Subcutaneous abdominal adipose tissue (tissue), 5 donors: ENCODE results near the gene PHC2.
A peak's percentile ranks its signal among the peaks of the same experiment; 100 is the strongest.

Experiments used
- H3K27ac ChIP-seq: one replicate; pipeline ENCODE4 v1.7.0; 2013; ENCODE audit warnings: low read depth, mild to moderate bottlenecking, inconsistent platforms, low read length, moderate library complexity
- H3K27me3 ChIP-seq, 5 donors: one replicate each; pipeline ENCODE4 v1.7.0; 2013; ENCODE audit warnings: low read length in 5 of 5, inconsistent platforms in 1 of 5; ENCODE audit not compliant: control insufficient read depth in 5 of 5, insufficient read depth in 4 of 5
- H3K36me3 ChIP-seq, 5 donors: one replicate each; pipeline ENCODE4 v1.7.0; 2013; ENCODE audit warnings: low read length in 5 of 5; ENCODE audit not compliant: control insufficient read depth in 5 of 5, insufficient read depth in 5 of 5
- H3K4me1 ChIP-seq, 5 donors: one replicate each; pipeline ENCODE4 v1.7.0; 2013; ENCODE audit warnings: low read length in 5 of 5, mild to moderate bottlenecking in 3 of 5, moderate library complexity in 1 of 5; ENCODE audit not compliant: control insufficient read depth in 5 of 5, insufficient read depth in 5 of 5
- H3K4me3 ChIP-seq, 5 donors: one replicate each; pipeline ENCODE4 v1.7.0; 2013; ENCODE audit warnings: low read length in 5 of 5, low read depth in 1 of 5
- H3K9ac ChIP-seq, 5 donors: one replicate each; pipeline ENCODE4 v1.7.0; 2013; ENCODE audit warnings: low read length in 5 of 5, mild to moderate bottlenecking in 4 of 5, moderate library complexity in 3 of 5
- H3K9me3 ChIP-seq, 5 donors: one replicate each; pipeline ENCODE4 v1.7.0; 2013; ENCODE audit warnings: low read length in 5 of 5; ENCODE audit not compliant: control insufficient read depth in 5 of 5
- donor health status: healthy.
- donor health status: healthy.
- donor health status: healthy.
- donor health status: healthy.
- donor health status: healthy.

The PHC2 gene

GRCh38 chr1:33425900-33426299 lies 5.0 kb downstream of the PHC2 start:
- no peak overlapping the region for H3K4me3 ChIP-seq

DNA sequence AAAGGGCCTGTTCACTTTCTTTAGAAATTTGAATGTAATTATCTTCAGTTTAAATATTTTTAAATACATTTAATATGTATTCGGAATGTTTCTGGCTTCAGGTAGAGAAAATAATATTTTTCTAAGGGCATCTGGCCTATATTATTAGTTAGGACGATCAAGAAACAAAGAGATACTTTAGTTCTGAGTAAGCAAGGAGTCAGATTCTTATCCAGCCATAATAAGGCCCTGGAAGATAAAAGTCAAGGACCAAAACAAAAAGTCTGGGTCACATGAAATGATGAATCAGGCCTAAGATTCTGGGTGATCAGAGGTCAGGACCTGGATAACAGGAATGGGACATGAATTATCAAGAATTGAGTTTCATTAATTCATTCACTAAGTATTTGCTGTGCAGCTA lies 6.3 kb downstream of the PHC2 start:
- Histone ChIP-seq H3K4me3 (no peak overlapping the region), H3K36me3 (no peaks in the 10 kb centered on the region), H3K9me3 (no peaks in the 10 kb centered on the region), H3K27ac (no peak overlapping the region), H3K27me3 (no peaks in the 10 kb centered on the region), H3K4me1 (peaks cover 0 to 26% (median 6%) of the 10 kb centered on the region in 5 donors), H3K9ac (no peak overlapping the region)

More at GRCh38 chr1:33425900-33426299, 5.0 kb downstream of the PHC2 start:
- Histone ChIP-seq H3K27ac (no peak overlapping the region), H3K36me3 (no peaks in the 10 kb centered on the region), H3K9ac (no peak overlapping the region), H3K27me3 (no peaks in the 10 kb centered on the region), H3K9me3 (no peaks in the 10 kb centered on the region), H3K4me1 (peaks cover 0 to 30% (median 13%) of the 10 kb centered on the region in 5 donors)

GRCh38 chr1:33424205-33424604 lies 6.7 kb downstream of the PHC2 start:
- Histone ChIP-seq H3K9ac (no peak overlapping the region), H3K27ac (no peak overlapping the region), H3K27me3 (no peaks in the 10 kb centered on the region), H3K9me3 (no peaks in the 10 kb centered on the region), H3K4me3 (no peak overlapping the region), H3K4me1 (peaks cover 0 to 22% (median 5%) of the 10 kb centered on the region in 5 donors), H3K36me3 (no peaks in the 10 kb centered on the region)

GRCh38 chr1:33420870-33421775 lies 9.8 kb downstream of the PHC2 start:
- Histone ChIP-seq H3K27me3 (no peaks in the 10 kb centered on the region), H3K9ac (no peak overlapping the region), H3K4me3 (no peak overlapping the region), H3K27ac (no peak overlapping the region), H3K9me3 (peaks cover 0 to 9% (median under 1%) of the 10 kb centered on the region in 5 donors), H3K4me1 (peaks cover 0 to 16% (median 5%) of the 10 kb centered on the region in 5 donors), H3K36me3 (no peaks in the 10 kb centered on the region)

DNA sequence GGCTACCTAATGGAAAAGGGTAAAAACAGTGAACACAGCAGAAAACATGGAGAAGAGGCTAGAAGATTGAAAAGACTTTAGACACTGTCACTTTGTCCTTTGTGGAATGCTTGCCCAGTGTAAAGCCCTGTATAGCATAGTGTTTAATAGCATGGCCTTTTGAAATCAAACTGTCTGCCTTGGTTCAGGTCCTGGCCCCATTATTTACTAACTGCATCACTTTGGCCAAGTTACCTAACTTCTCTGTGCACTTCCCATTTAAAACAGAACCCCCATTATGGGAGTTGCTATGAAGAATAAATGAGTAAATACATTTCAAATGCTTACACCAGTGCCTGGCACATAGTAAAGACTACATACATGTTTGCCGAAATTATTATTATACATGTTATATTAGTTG lies 12.1 kb downstream of the PHC2 start:
- peaks cover 0 to 12% (median 6%) of the 10 kb centered on the region in 5 donors for H3K9me3 ChIP-seq
- no peak overlapping the region for H3K27ac ChIP-seq
- no peak overlapping the region for H3K9ac ChIP-seq
- H3K4me3 ChIP-seq = no peak overlapping the region
- H3K4me1 ChIP-seq = peaks cover 0 to 16% (median 5%) of the 10 kb centered on the region in 5 donors
- no peaks in the 10 kb centered on the region for H3K27me3 ChIP-seq
- no peaks in the 10 kb centered on the region for H3K36me3 ChIP-seq

- Histone ChIP-seq H3K27ac (no peak overlapping the region), H3K4me1 (peaks cover 0 to 7% (median 4%) of the 10 kb centered on the region in 5 donors), H3K27me3 (no peaks in the 10 kb centered on the region), H3K9me3 (peaks cover 0 to 12% (median 6%) of the 10 kb centered on the region in 5 donors), H3K36me3 (no peaks in the 10 kb centered on the region), H3K9ac (no peak overlapping the region), H3K4me3 (no peak overlapping the region)
Measured at GRCh38 chr1:33414879-33415278, 16.0 kb downstream of the PHC2 start.

- H3K36me3 ChIP-seq = no peaks in the 10 kb centered on the region
- peak overlapping the region in 1 of 5 donors; percentile 41 for H3K9ac ChIP-seq
- peak overlapping the region; percentile 19 for H3K27ac ChIP-seq
Measured at GRCh38 chr1:33410091-33410701, 20.7 kb downstream of the PHC2 start.

DNA sequence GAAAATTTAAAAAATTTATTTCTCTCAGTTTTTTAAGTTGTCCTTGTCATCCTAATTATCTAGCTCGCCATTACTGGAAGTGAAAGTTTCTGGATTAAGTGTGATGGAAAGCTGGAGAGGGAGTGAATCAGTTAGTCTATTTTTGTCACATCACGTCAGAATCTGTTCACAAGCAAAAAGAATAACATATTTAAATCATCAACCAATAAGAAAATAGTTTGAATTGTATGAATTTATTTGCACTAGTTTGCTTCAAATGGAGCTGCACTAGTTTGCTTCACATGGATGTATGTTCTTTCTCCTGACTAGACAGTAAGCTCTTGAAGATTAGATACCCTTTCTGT lies 22.8 kb downstream of the PHC2 start:
- peaks cover 0 to 10% (median 4%) of the 10 kb centered on the region in 5 donors for H3K4me1 ChIP-seq
- no peak overlapping the region for H3K27ac ChIP-seq
- H3K9me3 ChIP-seq = peaks cover 0 to 6% (median 0%) of the 10 kb centered on the region in 5 donors
- no peak overlapping the region for H3K9ac ChIP-seq
- H3K27me3 ChIP-seq = no peaks in the 10 kb centered on the region
- H3K4me3 ChIP-seq = no peak overlapping the region
- H3K36me3 ChIP-seq = no peaks in the 10 kb centered on the region

More at GRCh38 chr1:33410091-33410701, 20.7 kb downstream of the PHC2 start:
- Histone ChIP-seq H3K27me3 (no peaks in the 10 kb centered on the region), H3K9me3 (peaks cover 0 to 6% (median 0%) of the 10 kb centered on the region in 5 donors), H3K4me3 (no peak overlapping the region), H3K4me1 (peaks cover 0 to 10% (median 4%) of the 10 kb centered on the region in 5 donors)

DNA sequence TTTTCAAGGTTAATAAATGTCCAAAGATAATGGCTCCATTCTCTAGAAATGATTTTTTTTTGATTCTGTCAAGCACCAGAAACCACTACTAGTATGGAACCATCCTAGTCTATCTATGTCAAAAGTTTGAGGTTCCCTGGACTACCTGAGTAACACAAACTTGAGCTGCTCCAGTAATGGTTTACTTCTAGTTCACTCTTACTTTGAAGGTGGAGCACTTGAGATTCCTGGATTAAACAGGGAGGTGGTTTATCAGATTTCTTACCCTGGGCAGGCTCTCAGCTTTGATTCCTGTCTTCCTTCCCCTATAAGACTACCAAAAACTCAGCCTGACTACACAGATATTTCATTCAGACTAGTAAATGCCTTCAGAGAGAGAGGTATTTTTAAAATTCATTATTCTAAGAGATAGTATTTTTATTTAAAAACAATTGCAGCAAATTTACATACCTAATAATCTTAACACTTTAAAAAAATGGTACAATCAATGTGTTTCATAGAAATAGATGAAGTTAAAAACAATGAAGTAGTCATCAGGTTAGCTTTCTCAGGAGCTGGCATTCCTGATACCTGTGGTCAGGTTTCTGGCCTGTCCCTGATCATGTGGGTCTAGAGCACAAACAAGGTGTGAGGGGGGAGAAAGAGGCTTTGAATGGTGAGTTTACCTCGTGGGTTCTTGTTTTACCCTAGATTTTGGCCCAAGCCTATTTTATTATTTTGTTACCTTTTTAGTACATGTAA lies 23.4 kb downstream of the PHC2 start:
- peaks cover 0 to 10% (median 4%) of the 10 kb centered on the region in 5 donors for H3K4me1 ChIP-seq
- H3K9me3 ChIP-seq = peaks cover 0 to 6% (median 0%) of the 10 kb centered on the region in 5 donors
- H3K27me3 ChIP-seq = no peaks in the 10 kb centered on the region
- H3K27ac ChIP-seq = no peak overlapping the region
- no peak overlapping the region for H3K4me3 ChIP-seq
- H3K36me3 ChIP-seq = no peaks in the 10 kb centered on the region
- no peak overlapping the region for H3K9ac ChIP-seq
